Right ventricle myocardium inferior (tissue), 1 donor: Measurements from ENCODE around the gene TIAM2. TPM values are rescaled to one million over a fixed set of nuclear protein-coding genes. Genes with fewer than 3 reads are reported as not detected.
"Not testable (repeated sequence)": the region's sequence is repeated elsewhere in the genome, so short reads cannot be mapped to it uniquely, and the experiment has no call there.

Experiments used
- ATAC-seq: fragments of 200-7000 bp; cut with Tn5 transposase; one replicate; pipeline ENCODE4 v1.9.1; 2020; ENCODE audit warnings: mild to moderate bottlenecking, moderate library complexity
- DNase-seq: peaks from one replicate; pipeline ENCODE4 v3.0.0; 2021; ENCODE audit errors: missing footprints
- intact Hi-C: fragments of 100-400 bp; cut with DNase I; formaldehyde crosslinking; loops from one replicate; pipeline ENCODE4 v1.11.0; 2022
- total RNA-seq: library from RNA; stranded (reverse); fragmentation: NEBNext Ultra II Directional; extraction: Animal tissue kit (Norgen Biotek cat#: 25700); gene quantifications from one replicate; pipeline ENCODE4 v1.2.1, GENCODE V29; 2021
- donor health status: DM: no; HTN: yes; CAD: no; lungs with severe emphysema.

TIAM2 gene
- total RNA-seq, 1 donor from 2014 or later: 11.1 TPM

- no peak for DNase-seq
- ATAC-seq: no peak
- intact Hi-C loops: no loop called here
These were observed 231.9 kb downstream of the TIAM2 start for GRCh38 chr6:155227046-155227445.

- intact Hi-C loops: no loop called here
- DNase-seq: no peak
- ATAC-seq: no peak
These were observed 233.5 kb downstream of the TIAM2 start for GRCh38 chr6:155228546-155229166.

- ATAC-seq, intact Hi-C loops, DNase-seq: not testable (repeated sequence)
These were observed 235.9 kb downstream of the TIAM2 start for GRCh38 chr6:155230975-155231374.

DNA sequence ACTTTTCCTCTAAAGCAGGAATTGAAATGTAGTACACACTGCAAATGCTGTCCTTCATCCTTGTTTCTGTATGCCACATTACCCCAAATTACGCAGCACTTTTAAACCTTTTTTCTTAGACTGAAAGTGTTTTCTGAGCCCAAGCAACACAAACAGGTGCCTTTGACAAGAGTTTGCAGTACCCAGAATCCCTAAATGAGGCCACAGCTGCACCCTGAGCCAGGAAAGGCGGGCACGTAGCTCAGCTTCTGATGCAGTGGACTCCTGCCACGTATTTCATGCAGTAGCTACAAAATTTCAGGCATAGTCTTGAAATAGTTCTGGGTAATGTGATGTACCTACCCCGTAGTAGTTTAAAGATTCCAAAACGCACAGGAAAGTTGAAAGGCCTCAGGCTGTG is 237.7 kb downstream of the TIAM2 start:
- ATAC-seq: no peak
- DNase-seq: no peak
- intact Hi-C loops: no loop called here

DNA sequence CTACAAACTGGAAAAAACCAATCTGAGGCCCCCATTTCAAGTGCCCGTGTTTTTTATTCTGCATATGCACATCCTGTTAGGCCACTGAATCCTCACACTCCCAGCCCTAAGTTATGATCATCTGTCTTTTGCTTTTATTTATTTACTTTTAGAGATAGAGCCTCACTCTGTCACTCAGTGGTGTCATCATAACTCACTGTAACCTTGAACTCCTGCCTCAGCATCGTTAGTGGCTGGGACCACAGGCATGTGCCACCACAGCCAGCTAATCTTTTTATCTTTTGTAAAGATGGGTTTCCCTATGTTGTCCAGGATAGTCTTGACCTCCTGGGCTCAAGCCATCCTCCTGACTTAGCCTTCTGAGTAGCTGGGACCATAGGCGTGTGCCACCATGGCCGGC is 239.1 kb downstream of the TIAM2 start:
- no peak for DNase-seq
- ATAC-seq: no peak
- intact Hi-C loops: no loop called here

DNA sequence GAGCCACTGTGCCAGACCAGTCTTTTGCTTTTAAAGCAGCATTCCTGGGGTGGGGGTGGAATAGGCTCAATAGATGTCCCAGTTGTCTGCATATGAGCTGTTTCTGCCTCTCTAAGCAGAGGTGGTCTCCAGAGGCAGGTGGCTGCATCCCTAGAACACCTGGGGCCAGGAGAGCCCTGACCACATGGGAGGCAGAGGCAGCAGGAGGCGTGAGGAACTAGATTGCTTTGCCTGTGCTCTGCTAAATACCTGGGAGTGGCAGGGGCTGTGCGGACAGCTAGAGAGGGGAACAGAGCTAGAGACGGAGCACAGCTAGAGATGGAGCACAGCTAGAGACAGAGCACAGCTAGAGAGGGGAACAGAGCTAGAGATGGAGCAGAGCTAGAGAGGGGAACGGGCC is 239.6 kb downstream of the TIAM2 start:
- DNase-seq (no peak), ATAC-seq (no peak)
- intact Hi-C loops: no loop called here

- ATAC-seq (no peak), DNase-seq (no peak)
- intact Hi-C loops: no loop called here
These were observed 240.0 kb downstream of the TIAM2 start for GRCh38 chr6:155235087-155235486.

DNA sequence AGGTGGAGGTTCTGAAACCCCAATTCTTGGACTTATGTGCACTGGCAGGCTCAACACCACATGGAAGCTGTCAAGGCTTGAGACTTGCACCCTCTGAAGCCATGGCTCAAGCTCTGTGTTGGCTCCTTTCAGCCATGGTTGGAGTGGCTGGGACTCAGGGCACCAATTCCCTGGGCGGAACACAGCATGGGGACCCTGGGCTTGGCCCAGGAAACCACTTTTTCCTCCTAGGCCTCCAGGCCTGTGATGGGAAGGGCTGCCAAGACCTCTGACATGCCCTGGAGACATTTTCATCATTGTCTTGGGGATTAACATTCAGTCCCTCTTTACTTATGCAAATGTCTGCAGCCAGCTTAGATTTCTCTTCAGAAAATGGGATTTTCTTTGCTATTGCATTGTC is 242.5 kb downstream of the TIAM2 start:
- no peak for DNase-seq
- ATAC-seq: no peak
- intact Hi-C loops: no loop called here

GRCh38 chr6:155240905-155241600 is 245.9 kb downstream of the TIAM2 start:
- DNase-seq (no peak), ATAC-seq (no peak)
- intact Hi-C loops: no loop called here

- DNase-seq: no peak
- intact Hi-C loops: no loop called here
These were observed 246.9 kb downstream of the TIAM2 start for GRCh38 chr6:155241966-155242365.

DNA sequence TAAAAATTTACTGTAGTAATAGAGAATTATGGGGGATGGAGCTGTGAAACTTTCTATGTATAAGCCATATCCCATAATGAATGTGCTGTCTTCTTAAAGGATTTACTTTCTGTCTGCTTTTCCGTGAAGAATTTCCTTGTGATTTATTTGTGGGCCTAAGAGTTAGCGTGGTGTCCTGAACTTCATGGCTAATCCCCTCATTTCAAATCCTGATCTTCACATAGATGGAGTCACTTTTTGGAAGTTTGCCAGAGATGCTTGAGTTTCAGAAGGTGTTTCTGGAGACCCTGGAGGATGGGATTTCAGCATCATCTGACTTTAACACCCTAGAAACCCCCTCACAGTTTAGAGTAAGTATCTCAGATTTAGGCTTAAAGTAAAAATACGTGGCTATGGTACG is 249.3 kb downstream of the TIAM2 start:
- intact Hi-C loops: no loop called here
- DNase-seq (no peak), ATAC-seq (no peak)

More at GRCh38 chr6:155241966-155242365, 246.9 kb downstream of the TIAM2 start:
- ATAC-seq: no peak

DNA sequence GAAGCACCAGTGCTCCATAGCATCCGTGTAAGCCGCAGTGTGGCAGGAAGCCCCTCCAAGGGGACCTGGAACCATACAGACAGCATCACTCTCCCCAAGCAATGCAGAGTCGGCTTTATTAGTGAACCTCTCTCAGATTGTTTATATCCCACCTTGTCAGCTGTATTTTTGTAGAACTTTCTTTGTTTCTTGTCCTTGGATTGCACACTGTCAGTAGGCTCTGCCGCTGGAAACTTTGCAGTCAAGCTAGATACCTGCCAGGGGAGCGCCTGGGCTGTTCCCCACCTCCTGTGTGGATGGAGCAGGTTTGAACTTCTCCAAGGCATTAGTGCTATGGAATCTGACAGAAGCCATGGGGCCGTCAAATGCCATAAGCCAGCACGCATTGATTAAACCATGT is 250.1 kb downstream of the TIAM2 start:
- ATAC-seq (no peak), DNase-seq (no peak)
- intact Hi-C loops: no loop called here

DNA sequence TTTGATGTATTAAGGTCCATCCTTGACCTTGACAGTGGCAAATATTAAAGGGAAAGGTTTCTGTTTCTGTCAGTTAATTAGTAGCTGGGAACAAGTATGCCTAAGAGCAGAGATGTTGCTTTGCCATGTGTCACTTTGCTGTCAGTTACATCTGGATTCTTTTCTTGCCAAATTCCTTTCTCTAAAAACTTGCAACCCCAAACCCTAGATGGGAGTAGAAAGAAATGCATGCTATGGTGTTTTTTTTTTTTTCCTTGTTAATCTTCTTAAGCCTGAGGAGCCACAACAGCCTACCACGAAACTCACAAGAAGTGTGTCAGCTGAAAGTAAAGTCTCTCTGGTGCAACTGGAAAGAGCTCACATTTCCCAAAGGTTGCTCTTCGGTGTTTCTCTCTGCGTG is 250.7 kb downstream of the TIAM2 start:
- intact Hi-C loops: no loop called here
- DNase-seq: no peak
- no peak for ATAC-seq

DNA sequence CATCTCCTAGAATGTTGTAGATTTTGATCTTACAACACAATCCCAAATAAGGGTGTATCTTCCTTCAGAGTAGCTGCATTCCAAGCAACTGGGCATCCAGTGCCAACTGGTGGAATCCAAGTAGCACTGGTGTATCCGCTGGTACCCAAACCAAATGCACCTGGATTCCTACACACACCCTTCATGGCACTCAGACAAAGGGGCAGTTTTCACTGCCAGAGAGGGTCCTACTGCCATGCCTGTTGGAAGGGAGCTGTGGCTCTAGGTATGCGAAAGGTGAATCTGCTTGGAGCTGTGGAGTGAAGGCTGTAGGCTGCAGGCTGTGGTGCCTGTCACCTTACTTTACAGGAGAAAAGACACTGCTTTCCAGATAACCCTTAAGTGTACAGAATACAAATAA is 251.7 kb downstream of the TIAM2 start:
- DNase-seq (no peak), ATAC-seq (no peak)
- intact Hi-C loops: no loop called here

DNA sequence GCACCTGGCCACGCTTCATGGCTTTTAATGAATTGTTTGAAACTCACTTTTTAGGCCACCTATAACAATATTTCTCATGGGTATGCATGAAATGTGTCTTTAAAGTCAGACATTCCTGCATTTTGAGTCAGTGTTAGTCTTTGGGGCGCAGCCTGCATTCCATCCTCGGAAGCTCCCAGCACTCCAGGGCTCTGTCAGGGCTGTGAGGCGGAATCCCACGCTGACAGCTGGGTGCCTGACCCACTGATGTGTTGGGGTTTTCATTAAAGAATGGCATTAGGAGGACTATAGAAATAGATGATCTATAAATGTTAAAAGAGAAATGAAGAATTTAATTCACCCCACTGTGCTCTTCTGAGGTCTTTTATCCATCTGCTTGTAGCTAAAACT is 252.5 kb downstream of the TIAM2 start:
- DNase-seq: no peak
- ATAC-seq: no peak
- intact Hi-C loops: loop anchor here (2.0 kb wide), 1 partner anchor 71 kb away; no protein-coding TSS in a partner anchor

DNA sequence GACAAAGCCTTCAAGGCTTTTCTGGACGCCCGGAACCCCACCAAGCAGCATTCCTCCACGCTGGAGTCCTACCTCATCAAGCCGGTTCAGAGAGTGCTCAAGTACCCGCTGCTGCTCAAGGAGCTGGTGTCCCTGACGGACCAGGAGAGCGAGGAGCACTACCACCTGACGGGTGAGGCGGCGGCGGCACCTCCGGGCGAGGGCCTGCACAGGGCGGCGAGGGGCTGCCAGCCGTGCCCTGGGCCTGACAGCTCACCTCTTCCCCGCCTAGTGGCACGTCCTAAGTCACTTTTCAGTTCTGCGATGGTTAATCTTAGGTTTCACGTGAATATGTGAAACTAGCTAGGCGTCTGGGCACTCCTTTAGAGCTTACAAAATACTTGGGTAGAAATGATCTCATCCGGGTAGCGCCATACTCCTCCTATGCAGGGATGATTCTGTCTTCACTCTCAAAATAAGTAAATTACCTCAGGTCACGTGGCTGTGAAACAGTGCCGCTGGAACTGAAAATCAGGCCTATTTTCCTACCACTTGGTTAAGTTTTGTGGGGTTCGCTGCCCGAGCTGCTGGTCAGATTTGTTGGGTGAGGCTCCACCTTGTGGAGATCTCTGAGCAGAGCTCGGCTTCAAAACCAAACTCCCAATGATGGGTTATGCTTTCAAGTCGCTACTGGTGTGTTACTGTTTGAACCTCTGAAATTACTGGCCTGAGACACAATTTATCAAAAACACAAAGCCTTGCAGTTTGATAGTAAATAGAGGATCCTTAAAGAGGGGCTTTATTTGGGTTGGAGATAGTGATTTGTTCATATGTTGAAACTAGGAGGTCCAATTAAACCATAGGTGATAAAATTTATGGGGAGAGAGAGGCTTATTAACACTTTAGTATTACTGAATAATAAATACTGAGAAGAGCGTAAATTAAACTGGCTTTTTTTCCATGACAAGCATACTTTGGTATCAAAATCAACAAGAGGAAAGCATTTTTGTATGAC is 253.2 kb downstream of the TIAM2 start:
- peak; percentile 43 for ATAC-seq
- intact Hi-C loops: loop anchor here (2.0 kb wide), 1 partner anchor 72 kb away; no protein-coding TSS in a partner anchor
- DNase-seq: no peak

DNA sequence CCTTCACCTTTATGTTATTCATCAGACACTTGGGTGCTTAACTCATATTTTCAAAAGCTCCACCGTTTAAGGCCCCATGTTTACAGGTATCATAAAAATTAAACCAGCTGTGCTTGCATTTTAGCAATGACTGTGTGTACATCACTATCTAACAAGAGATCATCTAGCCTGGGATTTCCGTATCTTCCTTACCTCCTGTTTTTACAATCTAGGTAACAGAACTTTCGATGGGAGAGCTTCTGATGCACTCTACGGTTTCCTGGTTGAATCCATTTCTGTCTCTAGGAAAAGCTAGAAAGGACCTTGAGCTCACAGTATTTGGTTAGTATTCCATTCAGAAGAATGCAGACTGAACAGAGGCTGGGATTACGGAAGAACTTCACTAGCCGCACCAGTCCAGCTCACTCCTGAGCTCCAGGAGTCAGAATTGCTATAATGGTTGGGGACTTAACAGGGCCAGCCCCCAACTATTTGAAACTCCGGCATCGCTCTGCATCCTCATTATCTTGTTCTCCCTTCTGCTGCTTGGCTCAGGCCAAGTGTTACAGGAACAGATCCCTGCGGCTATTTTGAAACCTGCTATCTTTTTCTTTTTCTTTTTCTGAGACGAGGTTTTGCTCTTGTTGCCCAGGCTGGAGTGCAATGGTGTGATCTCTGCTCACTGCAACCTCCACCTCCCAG is 255.7 kb downstream of the TIAM2 start:
- ATAC-seq: peak; percentile 49
- intact Hi-C loops: loop anchor here (10.0 kb wide), 1 partner anchor 316 kb away; no protein-coding TSS in a partner anchor
- DNase-seq: no peak

GRCh38 chr6:155252581-155252980 is 257.5 kb downstream of the TIAM2 start:
- ATAC-seq: no peak
- intact Hi-C loops: loop anchor here (10.0 kb wide), 1 partner anchor 318 kb away; no protein-coding TSS in a partner anchor
- no peak for DNase-seq

DNA sequence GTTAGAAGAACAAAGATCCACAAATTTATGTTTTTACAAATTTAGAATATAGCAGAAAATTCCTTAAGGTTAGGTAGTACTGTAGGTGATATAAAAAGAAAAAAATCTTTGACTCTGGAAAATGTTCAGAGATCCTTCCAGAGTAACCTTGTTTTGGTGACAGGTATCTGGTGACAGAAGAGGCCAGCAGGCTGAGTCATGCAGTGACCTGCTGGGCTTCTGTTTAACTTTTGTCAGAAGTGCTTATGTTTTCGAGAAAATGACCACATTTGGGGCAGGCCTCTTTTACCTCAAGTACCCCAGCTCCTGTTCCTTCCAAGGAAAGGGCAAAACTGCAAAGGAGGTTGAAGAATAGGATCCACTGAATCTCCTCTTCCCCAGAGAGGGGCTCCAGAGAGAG is 258.2 kb downstream of the TIAM2 start:
- intact Hi-C loops: loop anchor here (1.0 to 10.0 kb wide), 2 partner anchors 60 to 319 kb away; no protein-coding TSS in a partner anchor
- ATAC-seq (peak; percentile 27), DNase-seq (no peak)
